Activated B cell treated with CpG ODN at 0.5 μM for 24 hours (primary cell): ENCODE data around the gene PRR15L. TPM values are rescaled to one million over a fixed set of nuclear protein-coding genes. Genes with fewer than 3 reads are reported as not detected.

Source experiments
- ATAC-seq: fragments of 200-7000 bp; cut with Tn5 transposase; one replicate; pipeline ENCODE4 v1.10.0; 2021; ENCODE audit warnings: low read depth, mild to moderate bottlenecking, moderate library complexity
- CTCF ChIA-PET: fragments of 350-600 bp; sonication (Branson Sonifier 250); formaldehyde crosslinking; loops from one replicate; lab custom pipeline; 2021; ENCODE audit warnings: antibody characterized with exemption; lab: Charles Lee
- POLR2A ChIA-PET: fragments of 350-600 bp; sonication (Branson Sonifier 250); formaldehyde crosslinking; loops from one replicate; lab custom pipeline; 2021; ENCODE audit warnings: antibody characterized with exemption; lab: Charles Lee
- DNase-seq: peaks from one replicate; pipeline ENCODE4 v3.0.0; 2022
- H3K27ac Mint-ChIP-seq: one replicate; pipeline ENCODE4 v1.8.0; 2020; ENCODE audit warnings: mixed read lengths
- H3K27me3 Mint-ChIP-seq: one replicate; pipeline ENCODE4 v1.8.0; 2021; ENCODE audit warnings: mixed read lengths
- H3K36me3 Mint-ChIP-seq: one replicate; pipeline ENCODE4 v1.8.0; 2021; ENCODE audit warnings: low read depth, mixed read lengths
- H3K4me1 Mint-ChIP-seq: one replicate; pipeline ENCODE4 v1.8.0; 2021; ENCODE audit warnings: mixed read lengths
- H3K4me3 Mint-ChIP-seq: one replicate; pipeline ENCODE4 v1.8.0; 2020; ENCODE audit warnings: mild to moderate bottlenecking, mixed read lengths
- H3K9me3 Mint-ChIP-seq: one replicate; pipeline ENCODE4 v1.8.0; 2020; ENCODE audit warnings: mixed read lengths
- intact Hi-C: fragments of 100-400 bp; cut with micrococcal nuclease; formaldehyde crosslinking; loops from one replicate; pipeline ENCODE4 v1.15.1; 2024
- total RNA-seq: library from RNA; stranded (reverse); gene quantifications from 2 replicates; pipeline ENCODE4 v1.2.3, GENCODE V29; 2022
- TF ChIP-seq, protein P1 (sequence below): fragments of 200-600 bp; IDR thresholded peaks from one replicate; pipeline ENCODE4 v1.8.0; 2022; ENCODE audit warnings: antibody characterized with exemption, mild to moderate bottlenecking

PRR15L gene, protein sequence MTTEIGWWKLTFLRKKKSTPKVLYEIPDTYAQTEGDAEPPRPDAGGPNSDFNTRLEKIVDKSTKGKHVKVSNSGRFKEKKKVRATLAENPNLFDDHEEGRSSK
- total RNA-seq: not detected in 2 replicates

- H3K36me3 Mint-ChIP-seq: no peaks in the 10 kb centered on the region
- H3K27ac Mint-ChIP-seq: no peak within 1 kb of the TSS
- no peaks in the 10 kb centered on the region for H3K27me3 Mint-ChIP-seq
- POLR2A ChIA-PET: no interaction called here
- TF ChIP-seq, protein P1, sequence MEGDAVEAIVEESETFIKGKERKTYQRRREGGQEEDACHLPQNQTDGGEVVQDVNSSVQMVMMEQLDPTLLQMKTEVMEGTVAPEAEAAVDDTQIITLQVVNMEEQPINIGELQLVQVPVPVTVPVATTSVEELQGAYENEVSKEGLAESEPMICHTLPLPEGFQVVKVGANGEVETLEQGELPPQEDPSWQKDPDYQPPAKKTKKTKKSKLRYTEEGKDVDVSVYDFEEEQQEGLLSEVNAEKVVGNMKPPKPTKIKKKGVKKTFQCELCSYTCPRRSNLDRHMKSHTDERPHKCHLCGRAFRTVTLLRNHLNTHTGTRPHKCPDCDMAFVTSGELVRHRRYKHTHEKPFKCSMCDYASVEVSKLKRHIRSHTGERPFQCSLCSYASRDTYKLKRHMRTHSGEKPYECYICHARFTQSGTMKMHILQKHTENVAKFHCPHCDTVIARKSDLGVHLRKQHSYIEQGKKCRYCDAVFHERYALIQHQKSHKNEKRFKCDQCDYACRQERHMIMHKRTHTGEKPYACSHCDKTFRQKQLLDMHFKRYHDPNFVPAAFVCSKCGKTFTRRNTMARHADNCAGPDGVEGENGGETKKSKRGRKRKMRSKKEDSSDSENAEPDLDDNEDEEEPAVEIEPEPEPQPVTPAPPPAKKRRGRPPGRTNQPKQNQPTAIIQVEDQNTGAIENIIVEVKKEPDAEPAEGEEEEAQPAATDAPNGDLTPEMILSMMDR: no peak
- intact Hi-C loops: no loop called here
- no peaks in the 10 kb centered on the region for H3K9me3 Mint-ChIP-seq
- H3K4me1 Mint-ChIP-seq: no peaks in the 10 kb centered on the region
- no peak for DNase-seq
- ATAC-seq: no peak
- CTCF ChIA-PET: interaction anchor here (0.7 to 1.4 kb wide), 2 partner anchors 20 to 122 kb away, joined by 3 to 4 read pairs; no protein-coding TSS in a partner anchor
- no peak within 1 kb of the TSS for H3K4me3 Mint-ChIP-seq
Measured at GRCh38 chr17:47957591-47958490, at the start of gene PRR15L. PRR15L (minus strand) TSS chr17:47957883; CDS start chr17:47953234, 4,649 bp downstream.

- Mint-ChIP-seq H3K4me3 (no peak overlapping the region), H3K36me3 (no peaks in the 10 kb centered on the region), H3K27ac (no peak overlapping the region), H3K27me3 (peaks cover 15% of the 10 kb centered on the region), H3K4me1 (peaks cover 13% of the 10 kb centered on the region), H3K9me3 (no peaks in the 10 kb centered on the region)
- intact Hi-C loops: no loop called here
- ChIA-PET CTCF (no interaction called here), POLR2A (interaction anchor here (0.7 kb wide), 1 partner anchor 15 kb away, joined by 3 read pairs; no protein-coding TSS in a partner anchor)
- ATAC-seq (no peak), DNase-seq (no peak)
- TF ChIP-seq, protein P1: no peak
Measured at GRCh38 chr17:48006936-48007709, 49.4 kb upstream of the PRR15L start.

DNA sequence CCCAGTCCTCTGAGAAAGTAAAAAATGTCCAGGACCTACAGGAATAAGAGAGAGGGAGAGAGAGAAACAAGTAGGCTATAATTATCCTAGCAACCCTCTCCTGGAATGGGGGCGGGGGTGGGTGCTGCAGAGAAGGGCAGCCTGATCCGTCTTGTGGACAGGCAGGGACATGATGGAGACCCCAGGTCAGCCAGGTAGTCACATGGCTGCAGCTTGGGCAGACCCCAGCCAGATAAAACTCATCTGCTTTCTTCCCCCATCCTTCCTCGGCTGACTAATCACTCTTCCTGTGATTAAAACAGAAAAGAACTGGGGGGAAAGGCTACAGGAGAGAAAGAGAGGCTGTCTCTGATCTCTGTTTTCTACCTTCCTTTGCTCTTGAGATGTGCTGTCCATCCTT is 47.3 kb upstream of the PRR15L start:
- ATAC-seq (no peak), DNase-seq (no peak)
- peaks cover 12% of the 10 kb centered on the region for H3K27me3 Mint-ChIP-seq
- H3K4me3 Mint-ChIP-seq: no peak overlapping the region
- ChIA-PET CTCF (no interaction called here), POLR2A (interaction anchor here (0.6 kb wide), 3 partner anchors 44 to 303 kb away, joined by 4 to 9 read pairs (median 4); no protein-coding TSS in a partner anchor)
- no peak overlapping the region for H3K27ac Mint-ChIP-seq
- H3K36me3 Mint-ChIP-seq: no peaks in the 10 kb centered on the region
- H3K4me1 Mint-ChIP-seq: peaks cover 4% of the 10 kb centered on the region
- H3K9me3 Mint-ChIP-seq: no peaks in the 10 kb centered on the region
- intact Hi-C loops: no loop called here
- TF ChIP-seq, protein P1: no peak

GRCh38 chr17:48003417-48004151 is 45.9 kb upstream of the PRR15L start:
- CTCF ChIA-PET: interaction anchor here (1.0 kb wide), 2 partner anchors 25 to 56 kb away, joined by 3 to 4 read pairs; no protein-coding TSS in a partner anchor
- Mint-ChIP-seq H3K27ac (no peak overlapping the region), H3K36me3 (no peaks in the 10 kb centered on the region)

More at GRCh38 chr17:48003417-48004151, 45.9 kb upstream of the PRR15L start:
- POLR2A ChIA-PET: interaction anchor here (0.7 to 1.3 kb wide), 3 partner anchors 8 to 108 kb away, joined by 3 to 5 read pairs (median 4); partner anchors contain the start of gene SP2
- TF ChIP-seq, protein P1: no peak
- ATAC-seq (no peak), DNase-seq (no peak)
- Mint-ChIP-seq H3K27me3 (peaks cover 8% of the 10 kb centered on the region), H3K9me3 (no peaks in the 10 kb centered on the region), H3K4me1 (peaks cover 4% of the 10 kb centered on the region), H3K4me3 (no peak overlapping the region)
- intact Hi-C loops: no loop called here
